ENCODE results near the gene CDH15. TPM values are rescaled to one million over a fixed set of nuclear protein-coding genes. Genes with fewer than 3 reads are reported as not detected.

The CDH15 gene
- total and polyA plus RNA-seq, 2 of the 13 experiments (the other 11 are each of a cell fraction or from before 2014, with no cell fraction given), result 0.74 to 2.2 TPM

DNA sequence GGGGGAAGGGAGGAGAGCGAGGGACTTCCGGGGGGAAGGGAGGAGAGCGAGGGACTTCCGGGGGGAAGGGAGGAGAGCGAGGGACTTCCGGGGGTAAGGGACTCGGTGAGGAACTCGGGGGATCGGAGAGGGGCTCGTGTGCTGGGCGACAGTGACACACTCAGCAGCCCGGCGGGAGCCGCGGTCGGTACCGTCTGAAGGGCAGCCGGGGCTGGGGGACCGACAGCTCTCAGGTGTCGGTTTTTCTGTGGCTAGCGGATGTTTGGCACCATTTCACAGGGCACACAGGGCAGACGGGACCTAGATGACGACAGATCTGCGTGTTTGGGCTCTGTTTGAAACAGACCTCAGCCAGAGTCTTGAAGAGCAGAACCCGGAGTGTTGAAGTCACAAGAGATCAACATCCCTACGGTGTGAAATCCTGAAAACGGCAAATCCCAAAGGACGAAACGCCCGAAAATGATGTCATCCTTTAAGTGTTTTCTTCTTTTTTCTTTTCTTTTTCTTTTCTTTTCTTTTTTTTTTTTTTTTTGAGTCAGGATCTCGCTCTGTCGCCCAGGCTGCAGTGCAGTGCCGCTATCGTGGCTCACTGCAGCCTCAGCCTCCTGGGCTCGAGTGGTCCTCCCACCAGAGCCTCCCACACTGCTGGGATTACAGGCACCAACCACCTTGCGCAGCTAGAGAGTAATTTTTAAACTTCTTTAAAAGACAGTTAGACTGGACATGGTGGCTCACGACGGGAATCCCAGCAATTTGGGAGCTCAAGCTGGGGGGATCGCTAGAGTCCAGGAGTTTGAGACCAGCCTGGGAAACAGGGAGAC, 69.8 kb downstream of the CDH15 start (continued):
- TF ChIP-seq SALL2 (CRISPR knock-in tag; IDR thresholded peaks at IDR 0.05), result peak; percentile 95
- TF ChIP-seq JUN (CRISPR knock-in tag; IDR thresholded peaks at IDR 0.05), result no peak; the same call in 1 of the 2 replicates
- TF ChIP-seq, protein P1, sequence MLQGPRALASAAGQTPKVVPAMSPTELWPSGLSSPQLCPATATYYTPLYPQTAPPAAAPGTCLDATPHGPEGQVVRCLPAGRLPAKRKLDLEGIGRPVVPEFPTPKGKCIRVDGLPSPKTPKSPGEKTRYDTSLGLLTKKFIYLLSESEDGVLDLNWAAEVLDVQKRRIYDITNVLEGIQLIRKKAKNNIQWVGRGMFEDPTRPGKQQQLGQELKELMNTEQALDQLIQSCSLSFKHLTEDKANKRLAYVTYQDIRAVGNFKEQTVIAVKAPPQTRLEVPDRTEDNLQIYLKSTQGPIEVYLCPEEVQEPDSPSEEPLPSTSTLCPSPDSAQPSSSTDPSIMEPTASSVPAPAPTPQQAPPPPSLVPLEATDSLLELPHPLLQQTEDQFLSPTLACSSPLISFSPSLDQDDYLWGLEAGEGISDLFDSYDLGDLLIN (CRISPR knock-in tag; IDR thresholded peaks at IDR 0.05; ENCODE audit: borderline replicate concordance), result peak; percentile 93; the same call in 1 of the 2 replicates
- TF ChIP-seq ZNF570 (CRISPR knock-in tag; IDR thresholded peaks at IDR 0.05; ENCODE audit: borderline replicate concordance), result no peak
- TF ChIP-seq SRSF1 (optimal IDR thresholded peaks at IDR 0.05; ENCODE audit: low read depth, low read length), result peak; percentile 6
- peak; percentile 86; the same call in 1 of the 2 replicates for TF ChIP-seq KAT7 (CRISPR knock-in tag; IDR thresholded peaks at IDR 0.05; ENCODE audit: borderline replicate concordance)
- peak; percentile 93 for TF ChIP-seq ZNF747 (CRISPR knock-in tag; IDR thresholded peaks at IDR 0.05; ENCODE audit: borderline replicate concordance)
- TF ChIP-seq, protein P2, sequence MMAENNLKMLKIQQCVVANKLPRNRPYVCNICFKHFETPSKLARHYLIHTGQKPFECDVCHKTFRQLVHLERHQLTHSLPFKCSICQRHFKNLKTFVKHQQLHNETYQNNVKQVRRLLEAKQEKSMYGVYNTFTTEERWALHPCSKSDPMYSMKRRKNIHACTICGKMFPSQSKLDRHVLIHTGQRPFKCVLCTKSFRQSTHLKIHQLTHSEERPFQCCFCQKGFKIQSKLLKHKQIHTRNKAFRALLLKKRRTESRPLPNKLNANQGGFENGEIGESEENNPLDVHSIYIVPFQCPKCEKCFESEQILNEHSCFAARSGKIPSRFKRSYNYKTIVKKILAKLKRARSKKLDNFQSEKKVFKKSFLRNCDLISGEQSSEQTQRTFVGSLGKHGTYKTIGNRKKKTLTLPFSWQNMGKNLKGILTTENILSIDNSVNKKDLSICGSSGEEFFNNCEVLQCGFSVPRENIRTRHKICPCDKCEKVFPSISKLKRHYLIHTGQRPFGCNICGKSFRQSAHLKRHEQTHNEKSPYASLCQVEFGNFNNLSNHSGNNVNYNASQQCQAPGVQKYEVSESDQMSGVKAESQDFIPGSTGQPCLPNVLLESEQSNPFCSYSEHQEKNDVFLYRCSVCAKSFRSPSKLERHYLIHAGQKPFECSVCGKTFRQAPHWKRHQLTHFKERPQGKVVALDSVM (CRISPR knock-in tag; IDR thresholded peaks at IDR 0.05), result peak; percentile 91
- TF ChIP-seq, protein P3, sequence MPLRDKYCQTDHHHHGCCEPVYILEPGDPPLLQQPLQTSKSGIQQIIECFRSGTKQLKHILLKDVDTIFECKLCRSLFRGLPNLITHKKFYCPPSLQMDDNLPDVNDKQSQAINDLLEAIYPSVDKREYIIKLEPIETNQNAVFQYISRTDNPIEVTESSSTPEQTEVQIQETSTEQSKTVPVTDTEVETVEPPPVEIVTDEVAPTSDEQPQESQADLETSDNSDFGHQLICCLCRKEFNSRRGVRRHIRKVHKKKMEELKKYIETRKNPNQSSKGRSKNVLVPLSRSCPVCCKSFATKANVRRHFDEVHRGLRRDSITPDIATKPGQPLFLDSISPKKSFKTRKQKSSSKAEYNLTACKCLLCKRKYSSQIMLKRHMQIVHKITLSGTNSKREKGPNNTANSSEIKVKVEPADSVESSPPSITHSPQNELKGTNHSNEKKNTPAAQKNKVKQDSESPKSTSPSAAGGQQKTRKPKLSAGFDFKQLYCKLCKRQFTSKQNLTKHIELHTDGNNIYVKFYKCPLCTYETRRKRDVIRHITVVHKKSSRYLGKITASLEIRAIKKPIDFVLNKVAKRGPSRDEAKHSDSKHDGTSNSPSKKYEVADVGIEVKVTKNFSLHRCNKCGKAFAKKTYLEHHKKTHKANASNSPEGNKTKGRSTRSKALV (CRISPR knock-in tag; IDR thresholded peaks at IDR 0.05), result peak; percentile 72; the same call in 1 of the 2 replicates
- TF ChIP-seq ZFP41 (CRISPR knock-in tag; IDR thresholded peaks at IDR 0.05; ENCODE audit: borderline replicate concordance), result no peak
- TF ChIP-seq, protein P4, sequence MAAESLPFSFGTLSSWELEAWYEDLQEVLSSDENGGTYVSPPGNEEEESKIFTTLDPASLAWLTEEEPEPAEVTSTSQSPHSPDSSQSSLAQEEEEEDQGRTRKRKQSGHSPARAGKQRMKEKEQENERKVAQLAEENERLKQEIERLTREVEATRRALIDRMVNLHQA (CRISPR knock-in tag; IDR thresholded peaks at IDR 0.05), result no peak
- TF ChIP-seq JARID2 (CRISPR knock-in tag; IDR thresholded peaks at IDR 0.05; ENCODE audit: insufficient replicate concordance), result peak; percentile 78
- TF ChIP-seq SNAPC2 (CRISPR knock-in tag; IDR thresholded peaks at IDR 0.05), result 0 out of 2 replicates have a peak, but pooled peaks have one; percentile 60
- peak; percentile 4; the same call in 1 of the 2 replicates for TF ChIP-seq RAD21 (CRISPR knock-in tag; IDR thresholded peaks at IDR 0.05)
- 0 out of 2 replicates have a peak, but pooled peaks have one; percentile 12 for TF ChIP-seq CEBPB (IDR thresholded peaks at IDR 0.05; ENCODE audit: borderline replicate concordance, low read depth, low read length)
- no peak for TF ChIP-seq HNF4G (IDR thresholded peaks at IDR 0.05; ENCODE audit: borderline replicate concordance, low read depth, low read length)
- TF ChIP-seq HNF4G (CRISPR knock-in tag; IDR thresholded peaks at IDR 0.05; ENCODE audit: borderline replicate concordance, low read depth), result no peak; the same call in 1 of the 2 replicates
- TF ChIP-seq CENPT (CRISPR knock-in tag; IDR thresholded peaks at IDR 0.05; ENCODE audit: low read depth), result no peak
- peak; percentile 26; the same call in 1 of the 2 replicates for TF ChIP-seq ONECUT2 (CRISPR knock-in tag; IDR thresholded peaks at IDR 0.05)
- TF ChIP-seq ZNF558 (CRISPR knock-in tag; IDR thresholded peaks at IDR 0.05; ENCODE audit: borderline replicate concordance), result peak; percentile 77; the same call in 1 of the 2 replicates
- 0 out of 2 replicates have a peak, but pooled peaks have one; percentile 36 for TF ChIP-seq ZBTB1 (CRISPR knock-in tag; IDR thresholded peaks at IDR 0.05; ENCODE audit: borderline replicate concordance)
- TF ChIP-seq CBX5 (CRISPR knock-in tag; IDR thresholded peaks at IDR 0.05; ENCODE audit: borderline replicate concordance), result peak; percentile 89
- TF ChIP-seq ZFP36 (IDR thresholded peaks at IDR 0.05; ENCODE audit: borderline replicate concordance, low read depth, low read length, partially characterized antibody), result no peak
- peak; percentile 34 for TF ChIP-seq ZEB1 (IDR thresholded peaks at IDR 0.05; ENCODE audit: insufficient replicate concordance, low read depth)
